HG02759 (cell line): ENCODE measurements around the gene RXRB.

Experiments used
- ATAC-seq: cut with Tn5 transposase; IDR thresholded peaks from one replicate; pipeline ENCODE4 v1.9.1; 2021; ENCODE audit warnings: mild to moderate bottlenecking, moderate library complexity; ENCODE audit not compliant: unreplicated experiment

The RXRB gene

GRCh38 chr6:33212857-33213165 is 12.3 kb upstream of the RXRB start:
- no peak for ATAC-seq

GRCh38 chr6:33211666-33212422 is 11.4 kb upstream of the RXRB start:
- no peak for ATAC-seq

- ATAC-seq = no peak
Observed at GRCh38 chr6:33211136-33211535, 10.7 kb upstream of the RXRB start.

DNA sequence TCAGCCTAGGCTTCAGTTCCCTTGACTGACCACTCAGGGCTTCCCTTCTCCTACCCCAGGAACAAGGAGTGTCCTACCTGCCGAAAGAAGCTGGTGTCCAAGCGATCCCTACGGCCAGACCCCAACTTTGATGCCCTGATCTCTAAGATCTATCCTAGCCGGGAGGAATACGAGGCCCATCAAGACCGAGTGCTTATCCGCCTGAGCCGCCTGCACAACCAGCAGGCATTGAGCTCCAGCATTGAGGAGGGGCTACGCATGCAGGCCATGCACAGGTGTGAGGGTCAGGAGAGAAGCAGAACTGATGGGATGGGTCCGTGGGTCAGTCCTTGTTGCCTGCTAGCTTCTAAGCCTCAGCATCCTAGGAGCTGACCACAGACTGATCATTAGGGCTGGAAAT is 9.4 kb upstream of the RXRB start:
- ATAC-seq = no peak

DNA sequence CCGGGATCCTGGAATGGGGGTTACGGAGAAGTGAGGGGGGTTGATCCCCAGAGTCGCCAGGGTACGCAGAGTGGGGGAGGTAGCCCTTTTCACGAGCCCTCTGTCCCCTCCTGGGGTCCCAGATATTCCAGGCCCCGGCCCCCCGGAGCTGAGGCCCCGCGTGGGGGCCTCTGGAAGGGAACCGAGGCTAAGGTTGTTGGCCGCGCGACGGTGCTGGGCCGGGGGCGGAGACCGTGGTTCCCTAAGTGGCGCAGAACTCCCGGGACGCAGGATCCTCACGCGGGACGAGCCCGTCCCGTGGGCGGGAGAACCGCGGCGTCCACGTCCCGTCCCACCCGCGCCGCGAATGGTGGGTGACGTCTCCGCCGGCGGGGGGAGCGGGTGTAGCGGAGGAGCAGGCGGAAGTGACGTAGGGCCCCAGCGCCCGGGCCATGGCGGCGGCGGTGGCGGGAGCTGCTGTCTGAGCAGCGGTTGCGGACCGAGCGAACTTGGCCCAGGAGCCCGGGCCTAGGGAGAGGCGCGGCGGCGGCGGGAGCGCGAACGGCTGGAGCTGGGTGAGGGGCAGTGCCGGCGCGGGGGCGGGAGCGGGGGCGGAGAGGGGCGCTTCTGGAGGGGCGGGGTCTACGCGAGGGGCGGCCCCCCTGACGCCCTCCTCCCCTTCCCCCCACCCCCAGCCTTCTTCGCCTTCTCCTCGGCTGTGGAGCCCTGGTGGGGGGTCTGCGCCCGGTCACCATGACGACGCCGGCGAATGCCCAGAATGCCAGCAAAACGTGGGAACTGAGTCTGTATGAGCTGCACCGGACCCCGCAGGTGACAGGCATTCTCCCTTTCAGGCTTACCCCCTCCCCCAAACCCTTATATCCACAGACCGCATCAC is 7.9 kb upstream of the RXRB start, which contains the start of gene RING1:
Gene RING1, plus strand, starts transcription at position 410 of the 877 bp plus-strand sequence. Its CDS starts 323 bp downstream, at position 733.
- ATAC-seq = peak; percentile 56

DNA sequence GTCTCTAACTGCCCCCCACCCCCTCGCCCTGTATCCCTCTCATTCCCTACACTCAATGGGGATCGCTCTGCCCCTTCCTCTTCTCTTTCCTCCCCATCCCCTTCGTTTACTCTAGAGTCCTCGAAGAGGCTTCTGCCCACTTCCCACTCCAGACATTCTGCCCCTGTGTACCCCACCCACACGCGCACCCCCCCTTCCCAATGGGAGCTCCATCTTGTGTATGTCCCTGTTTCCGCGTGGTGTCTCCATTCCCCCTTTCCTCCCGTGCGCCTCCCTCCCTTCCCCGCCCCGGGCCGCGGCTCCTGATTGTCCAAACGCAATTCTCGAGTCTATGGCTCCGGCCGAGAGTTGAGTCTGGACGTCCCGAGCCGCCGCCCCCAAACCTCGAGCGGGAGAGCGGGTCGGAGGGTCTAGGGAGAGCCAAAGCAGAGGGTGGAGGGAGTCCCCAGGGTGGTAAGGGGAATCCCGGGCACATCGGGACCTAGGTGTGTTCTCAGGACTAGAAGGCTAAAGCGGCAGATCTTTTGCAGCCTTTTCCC is 7.2 kb upstream of the RXRB start:
- ATAC-seq = no peak

DNA sequence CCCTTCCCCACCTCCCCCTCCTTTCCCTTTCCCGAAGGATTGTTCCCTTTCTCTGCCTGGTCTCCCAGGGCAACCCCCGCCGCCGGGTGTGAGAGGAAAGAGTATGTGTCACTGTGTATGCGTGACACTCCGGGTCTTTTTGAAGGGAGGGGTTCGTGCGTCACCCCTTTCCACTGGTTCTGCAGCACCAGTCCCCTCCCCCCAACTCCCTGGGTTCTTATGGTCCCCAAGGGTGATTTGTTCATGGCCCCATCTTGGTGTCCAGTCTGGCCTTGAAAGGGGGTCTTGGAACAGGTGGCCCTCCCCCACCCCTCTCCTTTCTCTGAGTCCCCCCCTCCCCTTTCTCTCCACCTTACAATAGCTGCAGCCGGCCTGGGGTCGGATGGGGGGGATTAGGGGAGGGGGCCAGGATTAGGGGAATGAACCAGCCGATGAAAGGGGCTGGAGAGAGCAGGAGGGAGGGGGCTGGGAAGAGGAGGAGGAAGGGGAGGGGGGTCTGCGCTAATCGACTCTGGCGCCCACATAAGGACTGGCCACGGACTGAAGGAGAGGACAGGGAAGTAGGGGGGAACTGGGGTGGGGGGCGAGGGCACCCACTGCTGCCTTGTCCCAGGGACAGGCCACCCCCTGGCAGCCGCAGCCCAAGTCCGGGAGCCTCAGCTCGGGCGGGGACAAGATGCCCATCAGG is 6.5 kb upstream of the RXRB start:
- ATAC-seq = no peak

DNA sequence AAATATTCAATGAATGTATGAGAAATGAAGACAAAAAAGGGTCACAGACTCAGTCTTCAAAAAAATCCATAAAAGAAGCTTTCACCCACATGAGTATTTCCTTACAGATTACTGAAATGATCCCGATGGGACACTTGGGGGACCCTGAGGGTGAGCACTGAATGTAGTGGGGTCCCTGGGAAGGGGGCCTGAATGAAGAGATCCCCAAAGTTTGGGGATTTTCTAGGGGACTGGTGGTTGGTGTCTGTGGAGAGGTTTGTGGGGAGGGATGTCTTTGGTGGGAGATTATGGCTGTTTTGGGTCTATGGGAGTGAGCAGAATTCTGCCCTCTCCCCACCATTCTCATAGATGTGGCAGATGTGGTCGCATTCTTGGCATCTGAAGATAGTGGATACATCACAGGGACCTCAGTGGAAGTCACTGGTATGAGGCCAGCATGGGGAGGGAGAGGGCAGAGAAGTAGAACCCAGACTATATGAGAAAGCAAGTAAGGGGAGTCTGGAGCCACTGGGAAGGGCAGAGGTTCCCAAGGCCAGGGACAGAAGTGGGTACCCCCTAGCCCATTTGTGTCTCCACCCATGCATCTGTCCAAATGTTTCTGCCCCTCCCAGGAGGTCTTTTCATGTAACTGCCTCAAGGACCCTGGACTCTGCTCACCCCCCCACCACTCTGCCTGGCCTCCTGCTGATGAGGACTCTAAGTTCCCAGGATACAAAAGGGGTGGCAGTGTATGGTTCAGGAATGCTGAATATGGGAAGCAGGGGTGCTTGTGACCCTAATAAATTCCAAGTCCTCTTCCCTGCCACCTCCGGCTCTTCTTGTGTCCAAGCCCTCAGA is 5.8 kb upstream of the RXRB start:
- ATAC-seq = no peak

DNA sequence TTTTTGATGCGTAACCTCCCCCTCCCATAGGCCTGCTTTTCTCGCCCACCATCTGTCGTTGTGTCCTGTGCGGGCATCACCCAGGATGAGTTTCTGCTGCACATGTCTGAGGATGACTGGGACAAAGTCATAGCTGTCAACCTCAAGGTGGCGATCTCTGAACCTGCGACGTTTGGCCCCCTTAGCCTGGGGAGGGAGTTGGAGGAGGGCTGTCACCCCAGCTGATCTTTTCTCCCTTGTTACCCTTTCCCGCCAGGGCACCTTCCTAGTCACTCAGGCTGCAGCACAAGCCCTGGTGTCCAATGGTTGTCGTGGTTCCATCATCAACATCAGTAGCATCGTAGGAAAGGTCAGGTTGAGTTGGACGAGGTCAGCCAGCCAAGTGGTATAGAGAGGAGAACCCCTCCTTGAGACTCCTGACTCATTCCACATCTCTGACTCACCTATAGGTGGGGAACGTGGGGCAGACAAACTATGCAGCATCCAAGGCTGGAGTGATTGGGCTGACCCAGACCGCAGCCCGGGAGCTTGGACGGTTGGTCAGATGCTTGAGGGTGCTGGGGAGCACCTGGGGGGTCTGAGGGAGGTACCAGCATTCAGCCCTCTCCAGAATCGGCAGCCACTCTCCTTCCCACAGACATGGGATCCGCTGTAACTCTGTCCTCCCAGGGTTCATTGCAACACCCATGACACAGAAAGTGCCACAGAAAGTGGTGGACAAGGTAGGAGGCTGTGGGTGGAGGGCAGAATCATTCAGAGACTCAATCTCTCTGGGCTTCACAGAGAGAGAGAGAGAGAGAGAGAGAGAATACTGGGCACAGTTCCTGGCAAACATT is 4.9 kb upstream of the RXRB start:
- no peak for ATAC-seq

GRCh38 chr6:33204415-33205190 is 4.1 kb upstream of the RXRB start, which contains the start of gene HSD17B8:
Gene HSD17B8, plus strand, starts transcription at chr6:33204655. Its CDS starts 14 bp downstream, at chr6:33204669.
- peak; percentile 58 for ATAC-seq

DNA sequence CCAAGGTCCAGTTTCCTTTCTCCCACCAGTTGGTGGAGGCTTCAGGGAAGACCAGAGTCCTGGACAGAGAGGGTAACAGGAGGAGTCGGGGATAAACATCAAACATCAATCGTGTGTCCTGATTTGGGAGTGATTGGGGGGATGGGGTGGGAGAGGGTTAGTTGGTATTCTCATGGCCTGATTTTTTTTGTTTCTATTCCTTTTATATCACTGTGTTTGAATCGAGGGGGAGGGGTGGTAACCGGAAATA is 3.6 kb upstream of the RXRB start:
- no peak for ATAC-seq

GRCh38 chr6:33203443-33204164 is 3.1 kb upstream of the RXRB start:
- ATAC-seq = no peak

DNA sequence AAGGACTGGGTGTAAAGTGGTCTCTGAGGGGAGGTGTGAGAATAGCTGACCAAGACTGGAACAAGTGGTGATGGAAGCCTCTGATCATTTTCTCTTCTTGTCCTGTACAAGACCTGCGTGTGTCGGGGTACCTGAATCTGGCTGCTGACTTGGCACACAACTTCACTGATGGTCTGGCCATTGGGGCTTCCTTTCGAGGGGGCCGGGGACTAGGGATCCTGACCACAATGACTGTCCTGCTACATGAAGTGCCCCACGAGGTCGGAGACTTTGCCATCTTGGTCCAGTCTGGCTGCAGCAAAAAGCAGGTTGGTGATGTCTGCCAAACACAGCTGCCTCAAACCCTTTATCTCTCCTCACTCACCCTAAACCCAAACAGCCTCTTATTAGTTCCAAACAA is 2.3 kb upstream of the RXRB start:
- no peak for ATAC-seq

GRCh38 chr6:33201935-33202334 is 1.5 kb upstream of the RXRB start:
- ATAC-seq = no peak

DNA sequence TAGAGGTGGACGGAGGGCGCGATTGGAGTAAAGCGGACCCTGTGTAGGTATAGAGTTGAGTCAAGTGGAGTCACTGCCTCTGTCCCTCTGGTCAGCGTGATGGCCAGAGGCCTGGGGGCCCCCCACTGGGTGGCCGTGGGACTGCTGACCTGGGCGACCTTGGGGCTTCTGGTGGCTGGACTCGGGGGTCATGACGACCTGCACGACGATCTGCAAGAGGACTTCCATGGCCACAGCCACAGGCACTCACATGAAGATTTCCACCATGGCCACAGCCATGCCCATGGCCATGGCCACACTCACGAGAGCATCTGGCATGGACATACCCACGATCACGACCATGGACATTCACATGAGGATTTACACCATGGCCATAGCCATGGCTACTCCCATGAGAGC is 681 bp upstream of the RXRB start:
- no peak for ATAC-seq

DNA sequence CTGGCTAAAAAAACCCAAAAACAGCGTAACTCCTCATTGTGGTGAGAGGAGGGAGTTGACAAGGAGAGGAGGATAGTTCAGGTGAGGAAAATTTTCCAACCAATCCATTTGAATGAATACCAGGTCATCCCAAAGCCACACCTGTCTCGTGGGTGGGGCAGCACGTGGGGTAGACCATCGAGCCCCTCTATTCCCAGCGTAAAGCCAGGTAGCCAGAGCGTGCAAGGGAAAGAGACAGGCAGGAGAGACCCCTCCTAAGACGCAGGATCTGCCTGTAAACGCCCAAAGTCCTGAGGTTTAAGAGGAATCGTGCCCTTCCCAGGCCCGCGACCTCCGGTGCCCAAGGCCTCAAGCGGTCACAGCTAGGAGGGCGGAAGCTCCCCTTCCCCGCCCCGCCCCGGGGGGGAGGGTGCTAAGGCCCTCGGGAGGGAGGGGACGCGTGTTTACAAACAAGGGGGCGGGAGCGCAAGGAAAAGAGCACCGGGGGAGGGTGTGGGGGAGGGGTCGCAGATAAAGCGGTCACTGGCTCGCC is 712 bp downstream of the RXRB start:
- peak; percentile 20 for ATAC-seq

DNA sequence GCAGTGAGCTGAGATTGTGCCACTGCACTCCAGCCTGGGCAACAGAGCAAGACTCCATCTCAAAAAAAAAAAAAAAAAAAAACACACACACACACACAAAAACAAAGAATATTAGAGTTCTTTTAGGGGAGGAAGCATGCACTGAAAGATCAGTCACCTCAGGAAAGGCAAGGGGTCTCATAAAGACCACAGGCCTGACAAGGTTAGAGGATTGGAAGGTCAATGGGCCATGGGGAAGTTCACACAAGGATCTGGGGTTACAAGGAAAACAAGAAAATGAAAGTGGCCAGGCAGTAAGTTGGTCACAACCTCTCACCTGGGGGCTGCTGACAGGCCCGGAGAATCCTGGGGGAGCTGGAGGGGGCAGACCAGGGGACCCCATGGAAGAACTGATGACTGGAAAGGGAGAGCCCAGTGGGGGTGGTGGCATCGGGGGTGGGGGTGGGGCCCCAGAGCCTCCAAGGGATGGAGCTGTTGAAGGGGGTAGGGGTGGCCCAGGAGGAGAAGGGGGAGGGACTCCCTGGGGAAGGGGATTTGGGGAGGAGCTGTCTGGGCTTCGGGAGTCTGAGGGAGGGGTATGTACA is 1.5 kb downstream of the RXRB start:
- no peak for ATAC-seq
